ENCODE data around the gene NKAIN2. TPM values are rescaled to one million over a fixed set of nuclear protein-coding genes. Genes with fewer than 3 reads are reported as not detected.

Gene NKAIN2
- polyA plus RNA-seq, 1 donor (not counting 4 experiments of a cell fraction or from before 2014, with no cell fraction given) = 0.13 TPM

- no peaks in the 10 kb centered on the region for H3K9me1 ChIP-seq (ENCODE audit: control insufficient read depth, extremely low read depth, insufficient read depth, low read length)
- no peak for DNase-seq (ENCODE audit: low read depth, low spot score)
- FAIRE-seq = no peak
Measured at GRCh38 chr6:123940551-123940950, 136.9 kb downstream of the NKAIN2 start.

DNA sequence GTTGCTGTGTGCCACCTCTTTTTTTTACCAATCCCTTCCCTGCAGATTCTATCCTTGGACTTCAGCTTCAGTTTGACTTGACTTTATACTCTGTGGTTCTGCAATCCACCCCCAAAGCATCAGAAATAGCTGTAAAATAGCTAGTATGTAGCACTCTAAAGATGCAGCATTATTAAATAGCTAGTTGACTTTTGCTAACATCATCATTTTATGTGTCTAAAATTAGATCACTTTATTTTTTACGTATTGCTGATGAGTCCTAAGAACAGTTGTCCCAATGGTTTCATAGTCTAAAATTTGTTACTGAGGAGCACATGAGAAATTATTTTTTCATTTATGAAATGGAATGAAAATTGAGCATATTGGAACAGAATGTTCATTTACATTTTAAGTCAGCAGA lies 138.2 kb downstream of the NKAIN2 start:
- no peak for TF ChIP-seq EZH2 (IDR thresholded peaks at IDR 0.05; ENCODE audit: low read length)
- TF ChIP-seq, protein P1, sequence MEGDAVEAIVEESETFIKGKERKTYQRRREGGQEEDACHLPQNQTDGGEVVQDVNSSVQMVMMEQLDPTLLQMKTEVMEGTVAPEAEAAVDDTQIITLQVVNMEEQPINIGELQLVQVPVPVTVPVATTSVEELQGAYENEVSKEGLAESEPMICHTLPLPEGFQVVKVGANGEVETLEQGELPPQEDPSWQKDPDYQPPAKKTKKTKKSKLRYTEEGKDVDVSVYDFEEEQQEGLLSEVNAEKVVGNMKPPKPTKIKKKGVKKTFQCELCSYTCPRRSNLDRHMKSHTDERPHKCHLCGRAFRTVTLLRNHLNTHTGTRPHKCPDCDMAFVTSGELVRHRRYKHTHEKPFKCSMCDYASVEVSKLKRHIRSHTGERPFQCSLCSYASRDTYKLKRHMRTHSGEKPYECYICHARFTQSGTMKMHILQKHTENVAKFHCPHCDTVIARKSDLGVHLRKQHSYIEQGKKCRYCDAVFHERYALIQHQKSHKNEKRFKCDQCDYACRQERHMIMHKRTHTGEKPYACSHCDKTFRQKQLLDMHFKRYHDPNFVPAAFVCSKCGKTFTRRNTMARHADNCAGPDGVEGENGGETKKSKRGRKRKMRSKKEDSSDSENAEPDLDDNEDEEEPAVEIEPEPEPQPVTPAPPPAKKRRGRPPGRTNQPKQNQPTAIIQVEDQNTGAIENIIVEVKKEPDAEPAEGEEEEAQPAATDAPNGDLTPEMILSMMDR (optimal IDR thresholded peaks at IDR 0.05 in 1 of 3, IDR thresholded peaks at IDR 0.05 in 1 of 3, conservative IDR thresholded peaks at IDR 0.05 in 1 of 3; ENCODE audit: extremely low read depth in 1 of 3, insufficient read depth in 2 of 3, low read length in 3 of 3) = no peak
- Histone ChIP-seq H3K4me1 (ENCODE audit: control insufficient read depth, extremely low read depth, insufficient read depth, low read length) (no peaks in the 10 kb centered on the region), H3K27me3 (ENCODE audit: control insufficient read depth, extremely low read depth, insufficient read depth, low read length) (no peaks in the 10 kb centered on the region), H3K9ac (ENCODE audit: control insufficient read depth, extremely low read depth, insufficient read depth, low read length) (no peak overlapping the region), H4K20me1 (ENCODE audit: control insufficient read depth, extremely low read depth, insufficient read depth, low read length) (no peaks in the 10 kb centered on the region), H3K9me1 (ENCODE audit: control insufficient read depth, extremely low read depth, insufficient read depth, low read length) (no peaks in the 10 kb centered on the region), H3K79me2 (ENCODE audit: control insufficient read depth, insufficient read depth, low read length) (no peaks in the 10 kb centered on the region), H2AFZ (ENCODE audit: control insufficient read depth, low read length) (no peak overlapping the region), H3K4me2 (ENCODE audit: control insufficient read depth, extremely low read depth, insufficient read depth, low read depth, low read length) (no peak overlapping the region), H3K9me3 (ENCODE audit: control insufficient read depth, low read depth, low read length) (no peaks in the 10 kb centered on the region), H3K4me3 (ENCODE audit: control insufficient read depth in 2 of 3, extremely low read depth in 1 of 3, insufficient read depth in 2 of 3, low read depth in 1 of 3, low read length in 3 of 3) (no peak overlapping the region), H3K36me3 (ENCODE audit: control insufficient read depth in 2 of 2, extremely low read depth in 1 of 2, insufficient read depth in 2 of 2, low read length in 2 of 2) (no peaks in the 10 kb centered on the region), H3K27ac (ENCODE audit: control insufficient read depth, insufficient read depth, low read length) (no peak overlapping the region)
- no peak for DNase-seq (ENCODE audit: low read depth, low spot score)
- dilution Hi-C loops (cut with MboI; ENCODE audit: extremely low pct_ligation_motif_present, low sequenced_read_pairs) = no loop called here
- FAIRE-seq = no peak

More at GRCh38 chr6:123940551-123940950, 136.9 kb downstream of the NKAIN2 start:
- TF ChIP-seq EZH2 (IDR thresholded peaks at IDR 0.05; ENCODE audit: low read length) = no peak
- TF ChIP-seq, protein P1 (optimal IDR thresholded peaks at IDR 0.05 in 1 of 3, IDR thresholded peaks at IDR 0.05 in 1 of 3, conservative IDR thresholded peaks at IDR 0.05 in 1 of 3; ENCODE audit: extremely low read depth in 1 of 3, insufficient read depth in 2 of 3, low read length in 3 of 3) = no peak
- dilution Hi-C loops (cut with MboI; ENCODE audit: extremely low pct_ligation_motif_present, low sequenced_read_pairs) = no loop called here
- Histone ChIP-seq H3K9me3 (ENCODE audit: control insufficient read depth, low read depth, low read length) (no peaks in the 10 kb centered on the region), H3K4me1 (ENCODE audit: control insufficient read depth, extremely low read depth, insufficient read depth, low read length) (no peaks in the 10 kb centered on the region), H3K9ac (ENCODE audit: control insufficient read depth, extremely low read depth, insufficient read depth, low read length) (no peak overlapping the region), H3K27ac (ENCODE audit: control insufficient read depth, insufficient read depth, low read length) (no peak overlapping the region), H3K27me3 (ENCODE audit: control insufficient read depth, extremely low read depth, insufficient read depth, low read length) (no peaks in the 10 kb centered on the region), H3K79me2 (ENCODE audit: control insufficient read depth, insufficient read depth, low read length) (no peaks in the 10 kb centered on the region), H3K4me3 (ENCODE audit: control insufficient read depth in 2 of 3, extremely low read depth in 1 of 3, insufficient read depth in 2 of 3, low read depth in 1 of 3, low read length in 3 of 3) (no peak overlapping the region), H3K36me3 (ENCODE audit: control insufficient read depth in 2 of 2, extremely low read depth in 1 of 2, insufficient read depth in 2 of 2, low read length in 2 of 2) (no peaks in the 10 kb centered on the region), H4K20me1 (ENCODE audit: control insufficient read depth, extremely low read depth, insufficient read depth, low read length) (no peaks in the 10 kb centered on the region), H2AFZ (ENCODE audit: control insufficient read depth, low read length) (no peak overlapping the region), H3K4me2 (ENCODE audit: control insufficient read depth, extremely low read depth, insufficient read depth, low read depth, low read length) (no peak overlapping the region)
